GM21576 (cell line): ENCODE results near the gene ARL2.

Source experiments
- ATAC-seq: cut with Tn5 transposase; IDR thresholded peaks from one replicate; pipeline ENCODE4 v1.9.1; 2021; ENCODE audit warnings: mild to moderate bottlenecking, moderate library complexity; ENCODE audit not compliant: unreplicated experiment

ARL2 gene

GRCh38 chr11:65069217-65069616 is 55.3 kb downstream of the ARL2 start:
- no peak for ATAC-seq
